ENCODE results near the gene WHRN.

The WHRN gene

GRCh38 chr9:114491430-114492003 lies 13.8 kb downstream of the WHRN start:
- no peak for DNase-seq (ENCODE audit: low spot score)

GRCh38 chr9:114489928-114490327 lies 15.3 kb downstream of the WHRN start:
- no peak for DNase-seq (ENCODE audit: low spot score)

GRCh38 chr9:114488398-114489129 lies 16.7 kb downstream of the WHRN start:
- no peak for DNase-seq (ENCODE audit: low spot score)

- peak; percentile 81 for DNase-seq (ENCODE audit: low spot score)
These were observed 17.5 kb downstream of the WHRN start for GRCh38 chr9:114487607-114488300.

- no peak for DNase-seq (ENCODE audit: low spot score)
These were observed 18.9 kb downstream of the WHRN start for GRCh38 chr9:114486205-114486963.

- DNase-seq (ENCODE audit: low spot score): no peak
These were observed 20.3 kb downstream of the WHRN start for GRCh38 chr9:114484854-114485443.

- no peak for DNase-seq (ENCODE audit: low spot score)
These were observed 20.9 kb downstream of the WHRN start for GRCh38 chr9:114484215-114484853.

GRCh38 chr9:114483499-114483898 lies 21.8 kb downstream of the WHRN start:
- no peak for DNase-seq (ENCODE audit: low spot score)

- DNase-seq (ENCODE audit: low spot score): no peak
These were observed 22.7 kb downstream of the WHRN start for GRCh38 chr9:114482593-114482992.

- no peak for DNase-seq (ENCODE audit: low spot score)
These were observed 23.5 kb downstream of the WHRN start for GRCh38 chr9:114481789-114482188.

- DNase-seq (ENCODE audit: low spot score): no peak
These were observed 24.4 kb downstream of the WHRN start for GRCh38 chr9:114480746-114481435.

GRCh38 chr9:114478871-114479270 lies 26.4 kb downstream of the WHRN start:
- no peak for DNase-seq (ENCODE audit: low spot score)

- DNase-seq (ENCODE audit: low spot score): no peak
These were observed 26.8 kb downstream of the WHRN start for GRCh38 chr9:114478459-114478858.

- DNase-seq (ENCODE audit: low spot score): no peak
These were observed 27.6 kb downstream of the WHRN start for GRCh38 chr9:114477642-114478041.

GRCh38 chr9:114476891-114477469 lies 28.3 kb downstream of the WHRN start:
- DNase-seq (ENCODE audit: low spot score): no peak

GRCh38 chr9:114475412-114476135 lies 29.7 kb downstream of the WHRN start:
- no peak for DNase-seq (ENCODE audit: low spot score)

- DNase-seq (ENCODE audit: low spot score): no peak
These were observed 30.8 kb downstream of the WHRN start for GRCh38 chr9:114474425-114474824.

GRCh38 chr9:114473447-114473801 lies 31.8 kb downstream of the WHRN start:
- no peak for DNase-seq (ENCODE audit: low spot score)

- no peak for DNase-seq (ENCODE audit: low spot score)
These were observed 32.4 kb downstream of the WHRN start for GRCh38 chr9:114472765-114473446.

- no peak for DNase-seq (ENCODE audit: low spot score)
These were observed 34.1 kb downstream of the WHRN start for GRCh38 chr9:114471157-114471556.

All from D341Med (cell line).